HG03196 (cell line): Measurements from ENCODE around the gene TGFB2.

Experiments used
- ATAC-seq: cut with Tn5 transposase; IDR thresholded peaks from one replicate; pipeline ENCODE4 v1.9.1; 2021; ENCODE audit not compliant: unreplicated experiment

Gene TGFB2

GRCh38 chr1:218330043-218330623 lies 15.0 kb upstream of the TGFB2 start:
- ATAC-seq, result no peak

GRCh38 chr1:218332416-218332815 lies 12.7 kb upstream of the TGFB2 start:
- ATAC-seq, result no peak

- no peak for ATAC-seq
These were observed 8.8 kb upstream of the TGFB2 start for GRCh38 chr1:218336328-218336727.

DNA sequence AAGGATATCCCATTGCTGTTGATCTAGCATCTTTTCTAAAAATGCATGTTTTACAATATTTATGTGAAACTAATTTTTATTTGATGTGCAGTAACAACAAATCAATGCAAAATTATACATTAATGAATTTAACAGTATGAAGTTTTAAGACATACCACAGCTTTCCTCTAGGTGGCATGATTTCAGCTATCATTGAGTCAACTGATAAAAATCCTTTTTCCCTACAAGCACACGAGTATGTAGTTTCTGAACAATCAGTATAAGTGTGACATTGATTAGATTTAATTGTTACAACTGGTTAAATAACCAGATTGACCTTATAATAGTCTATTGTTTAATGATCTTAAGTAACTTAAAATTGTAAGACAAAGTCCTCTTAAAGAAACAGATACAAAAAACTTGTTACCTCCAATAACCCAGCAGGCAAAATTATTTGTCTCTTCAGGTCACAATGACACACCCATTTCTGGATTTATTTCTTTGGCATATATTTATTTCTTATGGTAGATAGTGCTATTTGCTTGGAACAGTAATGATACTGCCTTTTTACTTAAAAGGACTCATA lies 5.8 kb upstream of the TGFB2 start:
- ATAC-seq, result no peak

DNA sequence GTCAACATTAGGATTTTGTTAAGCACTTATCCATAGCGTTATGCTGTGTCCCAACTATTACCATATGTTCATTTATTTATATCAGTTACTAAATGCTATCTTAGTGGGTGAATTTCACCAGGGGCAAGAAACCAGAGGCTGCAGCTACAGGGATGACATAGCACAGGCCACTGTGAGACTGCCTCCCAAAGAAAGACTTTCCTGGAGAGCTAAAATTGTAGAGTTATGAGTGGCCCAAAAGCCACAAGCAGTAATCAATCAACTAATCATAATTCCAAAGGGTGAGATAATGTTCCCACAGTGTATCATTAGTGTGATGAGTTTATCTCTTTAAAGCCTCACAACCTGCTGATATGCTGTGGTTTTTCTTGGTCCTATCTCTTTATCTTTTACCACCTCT lies 3.8 kb upstream of the TGFB2 start:
- no peak for ATAC-seq

DNA sequence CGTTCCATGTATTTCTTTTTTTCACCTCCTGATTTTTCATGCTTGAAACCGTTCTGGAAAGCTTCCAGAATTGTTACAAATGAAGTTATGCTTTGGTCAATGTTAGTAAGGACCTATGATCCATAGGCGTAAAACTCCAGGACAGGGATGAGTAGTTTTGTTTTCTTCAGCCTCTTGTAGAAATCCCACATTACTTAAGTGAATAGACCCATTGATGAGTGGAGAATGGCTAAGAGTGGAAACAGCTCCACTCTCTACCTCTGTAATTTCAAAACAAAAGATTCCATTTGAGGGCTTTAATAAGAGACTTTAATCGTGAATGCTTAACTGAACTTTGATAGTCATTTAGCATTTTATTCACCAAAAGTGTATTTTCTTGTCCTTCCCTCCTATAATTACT lies 3.0 kb upstream of the TGFB2 start:
- no peak for ATAC-seq

DNA sequence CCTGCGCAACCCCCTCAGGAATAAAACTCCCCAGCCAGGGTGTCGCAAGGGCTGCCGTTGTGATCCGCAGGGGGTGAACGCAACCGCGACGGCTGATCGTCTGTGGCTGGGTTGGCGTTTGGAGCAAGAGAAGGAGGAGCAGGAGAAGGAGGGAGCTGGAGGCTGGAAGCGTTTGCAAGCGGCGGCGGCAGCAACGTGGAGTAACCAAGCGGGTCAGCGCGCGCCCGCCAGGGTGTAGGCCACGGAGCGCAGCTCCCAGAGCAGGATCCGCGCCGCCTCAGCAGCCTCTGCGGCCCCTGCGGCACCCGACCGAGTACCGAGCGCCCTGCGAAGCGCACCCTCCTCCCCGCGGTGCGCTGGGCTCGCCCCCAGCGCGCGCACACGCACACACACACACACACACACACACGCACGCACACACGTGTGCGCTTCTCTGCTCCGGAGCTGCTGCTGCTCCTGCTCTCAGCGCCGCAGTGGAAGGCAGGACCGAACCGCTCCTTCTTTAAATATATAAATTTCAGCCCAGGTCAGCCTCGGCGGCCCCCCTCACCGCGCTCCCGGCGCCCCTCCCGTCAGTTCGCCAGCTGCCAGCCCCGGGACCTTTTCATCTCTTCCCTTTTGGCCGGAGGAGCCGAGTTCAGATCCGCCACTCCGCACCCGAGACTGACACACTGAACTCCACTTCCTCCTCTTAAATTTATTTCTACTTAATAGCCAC lies 696 bp downstream of the TGFB2 start:
- ATAC-seq, result peak; percentile 65

DNA sequence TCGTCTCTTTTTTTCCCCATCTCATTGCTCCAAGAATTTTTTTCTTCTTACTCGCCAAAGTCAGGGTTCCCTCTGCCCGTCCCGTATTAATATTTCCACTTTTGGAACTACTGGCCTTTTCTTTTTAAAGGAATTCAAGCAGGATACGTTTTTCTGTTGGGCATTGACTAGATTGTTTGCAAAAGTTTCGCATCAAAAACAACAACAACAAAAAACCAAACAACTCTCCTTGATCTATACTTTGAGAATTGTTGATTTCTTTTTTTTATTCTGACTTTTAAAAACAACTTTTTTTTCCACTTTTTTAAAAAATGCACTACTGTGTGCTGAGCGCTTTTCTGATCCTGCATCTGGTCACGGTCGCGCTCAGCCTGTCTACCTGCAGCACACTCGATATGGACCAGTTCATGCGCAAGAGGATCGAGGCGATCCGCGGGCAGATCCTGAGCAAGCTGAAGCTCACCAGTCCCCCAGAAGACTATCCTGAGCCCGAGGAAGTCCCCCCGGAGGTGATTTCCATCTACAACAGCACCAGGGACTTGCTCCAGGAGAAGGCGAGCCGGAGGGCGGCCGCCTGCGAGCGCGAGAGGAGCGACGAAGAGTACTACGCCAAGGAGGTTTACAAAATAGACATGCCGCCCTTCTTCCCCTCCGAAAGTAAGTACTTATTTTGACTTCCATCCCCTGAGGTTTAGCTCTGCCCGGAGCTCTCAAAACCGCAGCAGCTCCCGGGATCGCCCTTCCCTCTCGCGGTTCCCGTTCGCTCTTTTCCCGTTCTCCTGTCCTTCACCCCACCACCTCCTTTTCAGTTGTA lies 1.5 kb downstream of the TGFB2 start:
- ATAC-seq, result no peak

GRCh38 chr1:218347336-218347722 lies 2.2 kb downstream of the TGFB2 start:
- ATAC-seq, result no peak

- no peak for ATAC-seq
These were observed 2.8 kb downstream of the TGFB2 start for GRCh38 chr1:218347723-218348627.

DNA sequence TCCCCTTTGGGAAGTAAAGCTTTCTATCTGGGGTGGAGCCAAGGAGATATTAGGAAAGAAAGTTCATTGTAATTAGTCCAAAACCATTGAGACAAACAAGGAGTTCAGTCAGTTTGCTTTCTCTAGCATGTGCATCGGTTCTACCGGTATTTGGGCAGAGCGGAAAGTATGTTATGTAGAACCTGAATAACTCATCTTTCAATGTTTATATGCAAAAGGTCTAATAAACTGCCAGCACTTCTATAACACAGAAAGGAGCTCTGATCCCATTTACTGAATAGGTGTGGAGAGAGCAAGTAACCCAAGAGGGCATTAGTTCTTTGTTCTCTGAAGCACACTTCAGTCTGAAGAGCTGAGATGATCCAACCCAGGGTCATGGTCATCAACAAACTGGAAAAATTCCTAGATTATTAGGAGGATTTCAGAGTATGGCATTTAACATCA lies 3.5 kb downstream of the TGFB2 start:
- no peak for ATAC-seq

- no peak for ATAC-seq
These were observed 4.4 kb downstream of the TGFB2 start for GRCh38 chr1:218349348-218350034.

DNA sequence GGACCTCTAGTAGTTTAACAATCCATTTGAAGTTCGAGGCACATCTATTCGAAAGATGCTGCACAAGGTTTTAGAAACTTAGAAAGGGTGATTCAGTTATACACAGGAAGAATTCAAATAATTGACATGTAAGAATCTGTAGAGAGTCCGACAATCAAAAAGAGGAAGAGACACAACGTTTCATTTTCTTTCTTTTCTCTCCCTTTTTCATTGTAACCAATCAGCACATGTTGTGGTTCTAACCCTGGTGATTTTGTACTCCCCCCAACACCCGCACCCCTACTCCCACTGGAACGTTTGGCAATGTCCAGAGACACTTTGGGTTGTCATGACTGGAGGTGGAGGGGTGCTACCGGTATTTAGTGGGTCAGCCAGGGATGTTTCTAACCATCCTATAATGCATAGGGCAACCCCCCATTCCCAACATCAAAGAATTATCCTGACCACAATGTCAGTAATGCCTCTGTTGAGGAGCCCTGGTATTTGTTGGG lies 4.9 kb downstream of the TGFB2 start:
- ATAC-seq, result no peak

DNA sequence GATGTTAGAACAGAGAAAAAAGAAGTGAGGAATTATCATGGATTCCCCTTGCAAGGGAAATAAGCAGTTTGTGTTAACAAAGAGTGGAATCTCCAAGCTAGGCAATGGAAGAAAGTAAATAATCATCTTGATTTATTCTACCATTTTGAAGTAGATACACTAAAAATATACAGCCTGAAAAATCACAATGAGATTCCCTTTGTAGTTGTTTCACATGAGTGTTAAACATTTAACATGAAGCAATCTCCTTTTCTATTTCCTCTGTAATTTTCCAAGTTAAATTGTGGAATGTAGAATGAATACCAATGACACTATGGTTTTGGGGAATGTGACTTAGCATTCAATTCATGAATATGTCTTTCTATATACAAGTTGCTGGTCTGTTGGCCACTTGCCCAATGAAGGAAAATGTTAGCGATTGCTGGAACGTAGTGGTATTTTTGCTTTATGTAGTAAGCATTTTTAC lies 5.7 kb downstream of the TGFB2 start:
- no peak for ATAC-seq

DNA sequence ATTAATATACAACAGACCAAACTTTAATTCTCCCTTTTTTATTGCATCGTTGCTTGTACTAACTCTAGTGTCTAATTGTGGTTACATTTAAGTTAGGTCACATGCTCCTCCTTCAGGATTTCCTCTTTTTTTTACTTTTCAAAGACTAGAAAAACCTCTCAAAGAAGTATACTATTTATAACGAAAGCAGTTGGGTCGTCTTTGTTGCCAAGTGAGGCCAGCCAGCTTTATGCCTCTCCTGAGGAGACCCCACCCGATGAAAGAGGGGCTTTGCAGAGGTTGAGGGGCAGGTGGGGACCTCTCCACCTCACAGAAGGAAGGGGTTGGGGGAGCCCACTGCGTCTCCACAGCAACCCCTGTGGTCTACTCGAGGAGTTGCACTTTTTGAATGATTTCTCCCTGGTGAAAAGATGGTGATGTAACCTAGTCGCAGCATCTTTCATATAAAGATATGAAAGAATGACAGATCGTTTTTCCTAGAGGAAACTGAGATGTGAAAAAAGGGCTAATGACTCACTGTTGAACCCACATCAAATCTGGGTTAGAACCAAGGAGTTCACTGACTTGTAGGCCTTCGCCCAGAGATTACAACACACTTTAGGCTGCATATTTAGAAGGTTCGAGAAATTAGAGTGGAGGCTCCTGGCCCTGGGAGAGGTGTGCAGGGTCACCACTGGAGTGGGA lies 6.4 kb downstream of the TGFB2 start:
- ATAC-seq, result peak; percentile 59

- ATAC-seq, result no peak
These were observed 6.9 kb downstream of the TGFB2 start for GRCh38 chr1:218352075-218352438.

DNA sequence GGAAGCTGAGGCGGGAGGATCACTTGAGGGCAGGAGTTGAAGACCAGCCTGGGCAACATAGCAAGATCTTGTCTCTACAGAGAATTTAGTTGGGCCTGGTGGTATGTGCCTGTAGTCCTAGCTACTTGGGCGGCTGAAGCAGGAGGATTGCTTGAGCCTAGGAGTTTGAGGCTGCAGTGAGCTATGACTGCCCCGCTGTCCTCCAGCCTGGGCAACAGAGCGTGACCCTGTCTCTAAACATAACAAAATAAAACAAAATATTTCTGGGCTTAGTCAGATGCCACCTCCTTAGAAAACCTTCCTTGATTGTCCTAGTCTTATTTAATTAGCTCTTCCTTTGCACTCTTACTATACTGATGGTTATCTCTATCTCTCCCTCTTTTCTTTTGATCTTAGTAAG lies 8.5 kb downstream of the TGFB2 start:
- no peak for ATAC-seq

- no peak for ATAC-seq
These were observed 10.1 kb downstream of the TGFB2 start for GRCh38 chr1:218355278-218355677.

DNA sequence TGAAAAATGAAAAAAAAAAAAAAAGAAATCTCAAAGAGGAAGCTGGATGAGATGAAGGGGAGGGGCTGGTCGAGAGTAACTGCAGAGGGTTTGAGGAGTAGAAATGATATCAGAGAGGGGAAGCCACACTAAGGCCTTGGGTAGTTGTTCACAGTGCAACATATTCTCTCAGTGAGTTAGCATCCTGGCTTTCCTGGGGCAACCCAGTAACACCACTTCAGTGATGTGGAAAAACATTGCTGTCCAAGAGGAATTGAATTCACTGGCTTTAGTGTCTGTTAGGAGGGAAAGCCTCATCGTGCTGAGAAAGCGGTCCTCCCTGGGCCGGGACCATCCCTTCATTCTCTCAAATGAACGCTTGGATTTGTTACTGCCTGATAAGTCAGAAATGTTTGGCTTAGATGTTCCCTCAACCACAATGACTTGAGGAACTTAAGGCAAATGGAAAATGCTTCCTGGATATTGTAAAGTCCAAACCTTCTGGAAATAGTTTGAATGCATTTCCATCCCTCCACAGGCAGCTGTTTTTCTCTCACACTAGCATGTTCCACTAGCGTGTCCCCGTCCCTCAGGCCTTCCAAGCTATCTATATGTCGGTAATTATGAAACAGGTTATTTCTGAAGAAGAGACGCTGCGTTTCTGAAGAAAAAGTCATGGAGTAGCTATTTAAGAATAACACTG lies 12.2 kb downstream of the TGFB2 start:
- no peak for ATAC-seq
